Kidney (tissue), 14 donors: ENCODE measurements around the gene GTPBP2. TPM values are rescaled to one million over a fixed set of nuclear protein-coding genes. Genes with fewer than 3 reads are reported as not detected.

Experiments
- DNase-seq, 5 donors: peaks; one replicate each; pipeline ENCODE4 v3.0.0-alpha.2; 2013 to 2020
- FAIRE-seq: peaks from 2 replicates; lab custom pipeline; 2012; peaks lifted over from hg19 to GRCh38; lab: Jason Lieb, UNC
- H3K27ac ChIP-seq, 2 donors: one replicate each; pipeline ENCODE4 v1.7.0; 2013; ENCODE audit warnings: low read depth in 2 of 2, low read length in 2 of 2, inconsistent platforms in 1 of 2
- H3K27me3 ChIP-seq: one replicate; pipeline ENCODE4 v1.7.1; 2013; ENCODE audit warnings: low read length, inconsistent platforms; ENCODE audit not compliant: control insufficient read depth, insufficient read depth
- H3K36me3 ChIP-seq, 3 donors: one replicate each; pipeline versions ENCODE4 v1.7.0 to v1.7.1; 2013; ENCODE audit warnings: low read length in 3 of 3, control low read depth in 1 of 3, inconsistent platforms in 1 of 3; ENCODE audit not compliant: insufficient read depth in 3 of 3, control insufficient read depth in 2 of 3
- H3K4me1 ChIP-seq, 3 donors: one replicate each; pipeline versions ENCODE4 v1.7.0 to v1.7.1; 2013; ENCODE audit warnings: low read length in 3 of 3, inconsistent platforms in 1 of 3, low read depth in 1 of 3; ENCODE audit not compliant: control insufficient read depth in 2 of 3, insufficient read depth in 2 of 3
- H3K4me3 ChIP-seq, 3 donors: one replicate each; pipeline versions ENCODE4 v1.7.0 to v1.8.1; 2013; ENCODE audit warnings: low read length in 3 of 3, control low read depth in 1 of 3, inconsistent platforms in 1 of 3
- H3K9ac ChIP-seq, 3 donors: one replicate each; pipeline versions ENCODE4 v1.7.0 to v1.7.1; 2013; ENCODE audit warnings: low read length in 3 of 3, control low read depth in 1 of 3, inconsistent platforms in 1 of 3
- H3K9me3 ChIP-seq, 3 donors: one replicate each; pipeline versions ENCODE4 v1.7.0 to v1.7.1; 2013; ENCODE audit warnings: low read length in 3 of 3, control low read depth in 1 of 3, inconsistent platforms in 1 of 3; ENCODE audit not compliant: control insufficient read depth in 2 of 3, insufficient read depth in 1 of 3
- CTCF ChIP-seq: IDR thresholded peaks from 3 replicates; pipeline ENCODE4 v1.5.1; 2012; ENCODE audit warnings: mild to moderate bottlenecking, moderate library complexity, borderline replicate concordance; ENCODE audit not compliant: insufficient read depth; ENCODE audit errors: extremely low read depth
- intact Hi-C: fragments of 100-400 bp; cut with DNase I; formaldehyde crosslinking; loops from one replicate; pipeline ENCODE4 v1.11.1; 2022
- polyA plus RNA-seq: library from polyadenylated mRNA; stranded (reverse); fragments of 350-450 nt; fragmentation: Illumina TruSeq; extraction: RNeasy Lipid Tissue Mini Kit (QIAGEN cat#74804); gene quantifications from one replicate; pipeline ENCODE4 v1.2.3, GENCODE V29; 2014; ENCODE audit warnings: low read depth, low replicate concordance; ENCODE audit not compliant: insufficient read depth
- total RNA-seq: library from RNA; stranded (reverse); fragmentation: NEBNext Ultra II Directional; extraction: Animal tissue kit (Norgen Biotek cat#: 25700); gene quantifications from one replicate; pipeline ENCODE4 v1.2.1, GENCODE V29; 2021
- donor health status: control.
- donor health status: control.
- donor health status: control.
- donor health status: control.
- donor health status: control.
- donor health status: DM: yes; HTN: yes; CAD: no.
- donor health status: Normal renal cell carcinoma (clear cell type).

Gene GTPBP2
- total and polyA plus RNA-seq, 2 donors from 2014 or later = 19.7 to 64.6 TPM

DNA sequence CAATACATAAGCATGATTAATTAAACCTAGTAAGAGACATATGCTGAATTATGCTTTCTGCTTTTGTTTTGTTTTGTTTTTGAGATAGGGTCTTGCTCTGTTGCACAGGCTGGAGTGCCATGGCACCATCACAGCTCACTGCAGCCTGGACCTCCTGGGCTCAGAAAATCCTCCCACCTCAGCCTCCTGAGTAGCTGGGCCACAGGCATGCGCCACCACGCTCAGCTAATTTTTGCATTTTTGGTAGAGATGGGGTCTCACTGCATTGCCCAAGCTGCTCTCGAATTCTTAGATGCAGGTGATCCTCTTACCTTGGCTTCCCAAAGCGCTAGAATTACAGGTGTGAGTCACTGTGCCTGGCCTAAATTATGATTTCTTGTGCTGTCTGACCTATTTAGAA lies 57.0 kb downstream of the GTPBP2 start:
- Histone ChIP-seq H3K27ac (no peak overlapping the region), H3K4me3 (no peak overlapping the region), H3K36me3 (peaks cover 7 to 23% (median 13%) of the 10 kb centered on the region in 3 donors), H3K4me1 (peaks cover 0 to 4% (median 0%) of the 10 kb centered on the region in 3 donors), H3K27me3 (no peaks in the 10 kb centered on the region), H3K9ac (no peak overlapping the region), H3K9me3 (no peaks in the 10 kb centered on the region)
- DNase-seq (no peak), FAIRE-seq (no peak)
- TF ChIP-seq CTCF = no peak
- intact Hi-C loops = no loop called here

DNA sequence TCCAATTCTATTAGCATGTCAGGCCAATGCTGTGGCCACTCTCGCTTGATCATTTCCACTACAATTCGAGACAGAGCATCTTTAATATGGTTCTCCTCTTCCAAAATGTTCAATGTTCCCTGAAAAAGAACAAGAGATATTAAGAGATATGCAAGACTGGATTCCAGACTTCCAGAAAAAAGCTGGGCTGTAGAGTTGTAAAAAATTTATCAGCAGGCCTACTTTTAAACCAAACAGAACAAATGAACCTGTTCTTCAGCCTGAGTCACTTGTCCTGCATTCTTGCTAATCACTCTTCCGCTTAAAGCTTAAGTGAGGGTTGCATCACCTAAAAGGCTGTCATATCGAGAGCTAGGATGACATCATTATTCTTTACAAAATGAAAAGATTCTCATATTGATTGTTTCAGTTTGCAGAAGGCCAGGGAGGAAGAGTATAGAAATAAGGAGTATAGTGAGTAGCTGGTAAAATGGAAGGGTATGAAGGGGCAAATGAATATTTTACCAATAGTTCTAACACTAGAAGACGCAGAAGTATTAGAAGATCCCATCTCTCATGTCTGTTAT lies 58.1 kb downstream of the GTPBP2 start:
- H3K4me3 ChIP-seq = no peak overlapping the region
- H3K9me3 ChIP-seq = no peaks in the 10 kb centered on the region
- H3K36me3 ChIP-seq = peaks cover 9 to 25% (median 15%) of the 10 kb centered on the region in 3 donors
- H3K4me1 ChIP-seq = peaks cover 0 to 4% (median 0%) of the 10 kb centered on the region in 3 donors
- H3K9ac ChIP-seq = no peak overlapping the region
- intact Hi-C loops = no loop called here
- H3K27me3 ChIP-seq = no peaks in the 10 kb centered on the region
- TF ChIP-seq CTCF = no peak
- H3K27ac ChIP-seq = no peak overlapping the region
- DNase-seq = no peak
- no peak for FAIRE-seq

Other genes with a start within 250 kb of the GTPBP2 start
- 30.2 TPM for gene ABCC10, start 201.7 kb downstream of the GTPBP2 start, total RNA-seq
- 12.0 TPM for gene ABCC10, start 201.7 kb downstream of the GTPBP2 start, polyA plus RNA-seq
- gene DLK2, start 173.7 kb downstream of the GTPBP2 start, total RNA-seq = 0.50 TPM
- gene DLK2, start 173.7 kb downstream of the GTPBP2 start, polyA plus RNA-seq = not detected
- 38.5 TPM for gene TJAP1, start 151.7 kb downstream of the GTPBP2 start, total RNA-seq
- 13.6 TPM for gene TJAP1, start 151.7 kb downstream of the GTPBP2 start, polyA plus RNA-seq
- gene LRRC73, start 118.9 kb downstream of the GTPBP2 start, total RNA-seq = 1.5 TPM
- 4.6 TPM for gene LRRC73, start 118.9 kb downstream of the GTPBP2 start, polyA plus RNA-seq
- gene YIPF3, start 112.3 kb downstream of the GTPBP2 start, total RNA-seq = 107 TPM
- 114 TPM for gene YIPF3, start 112.3 kb downstream of the GTPBP2 start, polyA plus RNA-seq
- 41.3 TPM for gene POLR1C, start 112.2 kb downstream of the GTPBP2 start, total RNA-seq
- 27.5 TPM for gene POLR1C, start 112.2 kb downstream of the GTPBP2 start, polyA plus RNA-seq
- 34.3 TPM for gene XPO5, start 53.2 kb downstream of the GTPBP2 start, total RNA-seq
- 7.5 TPM for gene XPO5, start 53.2 kb downstream of the GTPBP2 start, polyA plus RNA-seq
- gene POLH, start 53.1 kb downstream of the GTPBP2 start, total RNA-seq = 16.8 TPM
- gene POLH, start 53.1 kb downstream of the GTPBP2 start, polyA plus RNA-seq = 1.8 TPM
- 19.0 TPM for gene MAD2L1BP, start 6.6 kb upstream of the GTPBP2 start, total RNA-seq
- gene MAD2L1BP, start 6.6 kb upstream of the GTPBP2 start, polyA plus RNA-seq = 31.0 TPM
- gene RSPH9, start 15.8 kb upstream of the GTPBP2 start, total RNA-seq = 0.16 TPM
- gene RSPH9, start 15.8 kb upstream of the GTPBP2 start, polyA plus RNA-seq = 0.45 TPM
- 36.4 TPM for gene MRPS18A, start 58.5 kb upstream of the GTPBP2 start, total RNA-seq
- gene MRPS18A, start 58.5 kb upstream of the GTPBP2 start, polyA plus RNA-seq = 103 TPM
- gene VEGFA, start 140.9 kb upstream of the GTPBP2 start, total RNA-seq = 36.3 TPM
- gene VEGFA, start 140.9 kb upstream of the GTPBP2 start, polyA plus RNA-seq = 111 TPM